22Rv1 (cell line): Measurements from ENCODE around the gene CTSF.

Experiments
- CTCF ChIP-seq: fragments of 450-650 bp; IDR thresholded peaks from 2 replicates; pipeline ENCODE4 v1.5.1; 2017; ENCODE audit warnings: mild to moderate bottlenecking
- ZFX ChIP-seq: fragments of 450-650 bp; IDR thresholded peaks from 2 replicates; pipeline ENCODE4 v1.6.1; 2017; ENCODE audit warnings: antibody characterized with exemption, borderline replicate concordance

- TF ChIP-seq CTCF = no peak
- TF ChIP-seq ZFX = no peak
Observed at GRCh38 chr11:66593650-66594049, 25.2 kb upstream of the CTSF start.
